Mesodermal cell (in vitro differentiated cells): ENCODE data around the gene CCT3.
A peak's percentile ranks its signal among the peaks of the same experiment; 100 is the strongest.

Experiments used
- H3K27ac ChIP-seq: 2 replicates; pipeline ENCODE4 v1.7.0; 2013; ENCODE audit warnings: mild to moderate bottlenecking, low read depth, low read length, moderate library complexity; ENCODE audit not compliant: severe bottlenecking
- H3K36me3 ChIP-seq: 2 replicates; pipeline ENCODE4 v1.7.1; 2013; ENCODE audit warnings: mild to moderate bottlenecking, low read length, moderate library complexity; ENCODE audit not compliant: control insufficient read depth, insufficient read depth
- H3K4me1 ChIP-seq: one replicate; pipeline ENCODE4 v1.7.1; 2013; ENCODE audit warnings: mild to moderate bottlenecking, low read length; ENCODE audit not compliant: insufficient read depth, control insufficient read depth, poor library complexity, severe bottlenecking
- H3K4me3 ChIP-seq: 2 replicates; pipeline ENCODE4 v1.7.0; 2013; ENCODE audit warnings: low read length, control low read depth, mild to moderate bottlenecking; ENCODE audit not compliant: insufficient read depth, poor library complexity, severe bottlenecking; ENCODE audit errors: extremely low read depth
- H3K9me3 ChIP-seq: 2 replicates; pipeline ENCODE4 v1.7.1; 2013; ENCODE audit warnings: mild to moderate bottlenecking, low read length, moderate library complexity; ENCODE audit not compliant: control insufficient read depth
- WGBS, 2 experiments: methylation state at CpG; one replicate each; pipeline ENCODE4 v1.1.5; 2013; ENCODE audit warnings: missing lambda C conversion rate in 2 of 2; ENCODE audit not compliant: insufficient coverage in 2 of 2; 5-methylcytosine and 5-hydroxymethylcytosine counted together

CCT3 gene

DNA sequence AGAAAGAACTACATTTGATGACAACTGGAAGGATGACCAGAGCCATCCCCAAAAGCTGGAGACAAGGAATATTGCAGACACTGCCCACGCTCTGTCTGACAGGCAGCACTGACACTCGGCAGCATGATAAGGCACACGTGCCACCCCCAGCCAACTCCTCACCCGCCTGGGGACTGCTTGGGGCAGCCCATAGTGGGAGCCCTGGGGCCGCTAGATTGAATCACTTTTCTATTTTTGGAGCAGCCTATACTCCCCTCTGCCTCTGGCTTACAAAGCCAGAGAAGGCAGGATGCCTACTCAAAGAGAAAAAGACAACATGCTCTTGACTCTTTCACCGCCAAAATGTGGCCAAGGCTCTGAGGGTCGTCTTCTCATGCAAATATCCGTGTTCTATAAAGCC lies 56.8 kb downstream of the CCT3 start:
- Histone ChIP-seq H3K36me3 (peaks cover 46% of the 10 kb centered on the region), H3K27ac (peak overlapping the region; percentile 88), H3K4me1 (peaks cover 15% of the 10 kb centered on the region), H3K9me3 (no peaks in the 10 kb centered on the region), H3K4me3 (peak overlapping the region; percentile 96)
- WGBS, 2 experiments: 58 to 66% methylated on average over 7 to 8 of the region's 8 CpGs

DNA sequence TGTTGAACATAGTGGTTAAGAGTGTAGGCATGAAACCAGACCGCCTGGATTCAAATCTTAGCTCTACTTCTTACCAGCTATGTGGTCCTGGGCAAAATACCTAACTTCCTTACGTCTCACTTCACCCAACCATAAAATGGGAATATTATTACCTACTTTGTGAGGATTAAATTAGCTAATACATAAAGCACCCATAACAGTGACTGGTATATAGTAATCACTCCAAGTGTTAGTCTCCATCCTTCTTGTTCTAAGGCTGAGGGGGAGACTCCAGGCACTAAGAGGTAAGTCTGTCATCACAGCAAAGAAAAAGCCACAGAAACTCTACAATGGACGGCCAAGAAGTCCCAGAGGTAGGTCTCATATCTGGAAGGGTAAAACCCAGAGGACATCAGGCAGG lies 58.3 kb downstream of the CCT3 start:
- Histone ChIP-seq H3K4me1 (peaks cover 15% of the 10 kb centered on the region), H3K27ac (no peak overlapping the region), H3K9me3 (no peaks in the 10 kb centered on the region), H3K36me3 (peaks cover 56% of the 10 kb centered on the region), H3K4me3 (no peak overlapping the region)
- no CpG with 5 or more reads among the region's 3 CpGs for WGBS, 2 experiments

- WGBS, 2 experiments: 95 to 98% methylated on average over 5 to 6 of the region's 6 CpGs
- Histone ChIP-seq H3K4me1 (peaks cover 7% of the 10 kb centered on the region), H3K9me3 (no peaks in the 10 kb centered on the region), H3K36me3 (peaks cover 84% of the 10 kb centered on the region), H3K4me3 (no peak overlapping the region), H3K27ac (no peak overlapping the region)
Observed at GRCh38 chr1:156276966-156277381, 61.1 kb downstream of the CCT3 start.

DNA sequence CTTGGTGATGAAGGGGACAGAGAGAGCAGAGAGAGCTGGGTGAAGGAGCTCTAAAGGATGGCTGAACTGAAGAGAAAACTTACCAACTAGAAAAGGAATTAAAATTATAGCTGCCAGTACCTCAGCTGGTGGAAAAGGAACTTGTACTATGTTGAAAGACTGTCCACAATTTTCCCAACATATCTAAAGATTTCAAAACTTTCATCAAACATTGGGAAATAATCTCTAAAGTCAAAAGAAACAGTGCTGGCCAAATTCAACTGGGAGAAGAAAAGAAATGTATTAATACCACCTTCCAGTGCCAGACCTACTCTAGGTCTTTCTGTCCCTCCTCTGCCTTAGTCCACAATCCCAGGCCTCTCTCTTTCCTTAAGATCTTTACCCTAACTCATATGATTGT lies 61.6 kb downstream of the CCT3 start:
- Histone ChIP-seq H3K4me1 (peaks cover 5% of the 10 kb centered on the region), H3K36me3 (peaks cover 89% of the 10 kb centered on the region), H3K4me3 (no peak overlapping the region), H3K9me3 (no peaks in the 10 kb centered on the region), H3K27ac (no peak overlapping the region)

DNA sequence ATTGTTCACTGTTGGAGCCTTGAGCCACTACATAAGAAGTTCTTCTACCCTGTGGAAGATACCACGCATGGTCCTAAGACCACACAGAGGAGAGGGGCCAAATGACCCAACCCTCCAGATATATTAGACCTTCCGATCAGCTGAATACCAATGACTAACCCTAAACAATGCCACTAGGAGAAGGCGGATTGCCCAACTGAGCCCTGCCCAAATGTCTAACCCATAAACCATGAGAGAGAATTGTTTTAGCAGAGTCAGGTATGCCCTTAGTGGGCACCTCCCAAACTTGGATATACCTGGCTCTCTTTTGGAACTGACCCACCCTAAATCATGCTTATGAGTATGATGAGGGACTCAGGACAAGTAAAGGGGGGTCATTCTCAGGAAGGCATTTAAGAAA lies 67.8 kb downstream of the CCT3 start:
- H3K9me3 ChIP-seq: no peaks in the 10 kb centered on the region
- H3K4me1 ChIP-seq: peaks cover 11% of the 10 kb centered on the region
- 94 to 100% methylated on average over 1 to 2 of the region's 3 CpGs for whole genome bisulfite sequencing, 2 experiments
- peaks cover 93% of the 10 kb centered on the region for H3K36me3 ChIP-seq
- H3K27ac ChIP-seq: no peak overlapping the region
- H3K4me3 ChIP-seq: no peak overlapping the region

- peaks cover 93% of the 10 kb centered on the region for H3K36me3 ChIP-seq
- 100% methylated on average over 1 of the region's 4 CpGs; no CpG with 5 or more reads in 1 of the 2 experiments for WGBS, 2 experiments
Observed at GRCh38 chr1:156268336-156268735, 69.8 kb downstream of the CCT3 start.

DNA sequence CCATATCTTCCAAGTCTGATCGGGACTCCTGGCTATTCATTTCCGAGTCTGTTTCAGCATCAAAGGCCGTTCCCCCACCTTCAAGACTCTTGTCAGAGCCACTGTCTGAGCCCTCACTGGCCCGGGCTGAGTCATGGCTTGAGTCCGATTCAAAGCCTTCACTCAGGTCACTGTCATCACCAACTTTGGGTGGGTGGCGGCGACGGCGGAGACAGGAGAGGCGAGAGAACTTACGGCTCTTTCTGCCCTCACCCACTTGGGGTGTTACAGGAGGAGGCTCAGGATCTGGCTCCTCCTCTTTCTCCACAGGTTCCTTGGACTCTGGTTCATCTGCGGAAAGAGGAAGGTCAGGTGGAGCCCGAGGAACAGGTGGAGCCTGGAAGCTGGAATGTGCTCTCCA lies 72.0 kb downstream of the CCT3 start:
- Histone ChIP-seq H3K4me1 (peaks cover 11% of the 10 kb centered on the region), H3K4me3 (no peak overlapping the region), H3K9me3 (no peaks in the 10 kb centered on the region), H3K27ac (no peak overlapping the region), H3K36me3 (peaks cover 90% of the 10 kb centered on the region)
- 95 to 96% methylated on average over 11 to 13 of the region's 13 CpGs for WGBS, 2 experiments

More at GRCh38 chr1:156268336-156268735, 69.8 kb downstream of the CCT3 start:
- no peak overlapping the region for H3K27ac ChIP-seq
- H3K4me3 ChIP-seq: no peak overlapping the region
- H3K9me3 ChIP-seq: no peaks in the 10 kb centered on the region
- peaks cover 11% of the 10 kb centered on the region for H3K4me1 ChIP-seq

GRCh38 chr1:156263288-156263655 lies 74.8 kb downstream of the CCT3 start:
- Histone ChIP-seq H3K4me3 (no peak overlapping the region), H3K36me3 (peaks cover 97% of the 10 kb centered on the region), H3K4me1 (peaks cover 3% of the 10 kb centered on the region), H3K27ac (no peak overlapping the region), H3K9me3 (no peaks in the 10 kb centered on the region)
- 99 to 100% methylated on average over 8 of the region's 9 CpGs for WGBS, 2 experiments

DNA sequence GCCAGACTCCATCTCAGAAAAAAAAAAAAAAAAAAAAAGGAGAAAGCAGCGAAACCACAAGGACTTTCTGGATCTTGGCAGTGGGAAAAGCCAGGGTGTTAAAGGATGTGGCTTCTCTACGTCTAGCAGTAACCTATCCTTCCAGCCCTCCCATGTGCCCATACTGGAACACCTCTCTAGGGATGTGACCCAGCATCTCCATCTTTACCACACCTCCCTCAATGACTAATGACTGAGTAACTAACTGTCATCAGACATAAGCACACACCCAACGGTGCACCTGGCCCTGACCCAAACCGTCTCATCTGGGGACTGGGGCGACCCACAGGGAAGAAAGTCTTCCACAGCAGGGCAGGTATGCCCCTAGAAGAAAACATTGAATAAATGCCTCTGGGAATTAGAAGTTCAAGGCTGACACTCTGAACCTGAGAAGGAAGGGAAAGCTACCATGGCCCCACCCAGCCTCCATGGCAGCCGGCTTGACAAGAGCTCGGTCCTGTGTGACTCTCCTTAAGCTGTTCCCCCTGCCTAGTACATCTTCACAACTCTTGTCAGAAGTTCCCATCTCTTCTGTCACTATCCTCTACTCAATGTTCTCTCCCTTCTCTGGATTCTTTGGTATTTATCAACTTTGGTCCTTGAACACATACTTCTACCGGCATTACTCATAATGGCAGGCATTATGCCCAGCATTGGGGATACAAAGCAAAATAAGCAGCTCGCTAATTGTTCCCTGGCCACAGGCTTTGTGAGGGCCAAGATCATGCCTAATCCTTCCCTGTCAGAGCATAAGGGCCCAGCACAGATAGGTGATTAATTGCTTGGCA lies 75.4 kb downstream of the CCT3 start:
- Histone ChIP-seq H3K27ac (no peak overlapping the region), H3K36me3 (peaks cover 97% of the 10 kb centered on the region), H3K4me1 (peaks cover 6% of the 10 kb centered on the region), H3K9me3 (no peaks in the 10 kb centered on the region), H3K4me3 (no peak overlapping the region)
- 97 to 98% methylated on average over 8 of the region's 9 CpGs for WGBS, 2 experiments

GRCh38 chr1:156260896-156261295 lies 77.2 kb downstream of the CCT3 start:
- Histone ChIP-seq H3K36me3 (peaks cover 96% of the 10 kb centered on the region), H3K4me3 (no peak overlapping the region), H3K27ac (no peak overlapping the region), H3K4me1 (peaks cover 20% of the 10 kb centered on the region), H3K9me3 (no peaks in the 10 kb centered on the region)
- 78 to 100% methylated on average over 1 of the region's 2 CpGs for WGBS, 2 experiments

DNA sequence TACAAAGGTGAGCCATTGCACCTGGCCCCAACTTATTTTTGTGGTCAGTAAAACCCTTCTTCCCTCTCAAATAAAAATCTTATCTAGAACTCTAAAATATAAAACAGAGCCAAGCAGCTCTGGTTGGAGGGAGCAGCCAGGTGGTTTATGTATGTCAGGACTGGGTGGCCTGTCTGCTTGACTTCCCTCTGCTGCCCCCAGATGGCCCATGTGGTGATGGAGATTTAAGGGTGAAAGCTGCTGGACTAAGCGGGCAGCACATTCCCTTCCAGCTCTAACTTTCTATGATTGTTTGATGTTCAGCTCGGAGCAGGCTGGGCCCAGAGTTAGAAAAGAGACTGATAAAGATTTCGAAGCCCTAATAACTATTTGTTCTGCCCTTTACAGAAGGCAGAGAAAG lies 78.3 kb downstream of the CCT3 start:
- WGBS, 2 experiments: 88% methylated on average over 3 of the region's 3 CpGs; no CpG with 5 or more reads in 1 of the 2 experiments
- H3K36me3 ChIP-seq: peaks cover 94% of the 10 kb centered on the region

More for the DNA sequence above, 78.3 kb downstream of the CCT3 start:
- Histone ChIP-seq H3K4me1 (peaks cover 20% of the 10 kb centered on the region), H3K9me3 (no peaks in the 10 kb centered on the region), H3K4me3 (no peak overlapping the region), H3K27ac (no peak overlapping the region)
